Peyer's patch (tissue), 4 donors: ENCODE results near the gene SYNRG.

Experiments used
- CTCF ChIP-seq, 6 experiments: fragments of 450-650 bp in 4 of 6; fragments of 200-600 bp in 2 of 6; sonication (generic) in 1 of 6; IDR thresholded peaks; one replicate each; pipeline ENCODE4 v1.5.1; 2017 to 2019; ENCODE audit warnings: antibody characterized with exemption in 6 of 6, mild to moderate bottlenecking in 3 of 6, moderate library complexity in 1 of 6
- POLR2A ChIP-seq, 2 donors: fragments of 450-650 bp; IDR thresholded peaks; one replicate each; pipeline ENCODE4 v1.5.1; 2017; ENCODE audit warnings: antibody characterized with exemption in 2 of 2, mild to moderate bottlenecking in 2 of 2, moderate library complexity in 2 of 2

GRCh38 chr17:37543637-37544052 is 65.6 kb downstream of the SYNRG start:
- TF ChIP-seq CTCF (IDR thresholded peaks at IDR 0.05) (no peak), POLR2A (IDR thresholded peaks at IDR 0.05) (no peak)
